Fibroblast of mammary gland (primary cell): ENCODE results near the gene OPA3.

Experiments used
- DNase-seq: peaks from one replicate; pipeline ENCODE4 v3.0.0-alpha.2; 2010; ENCODE audit warnings: low read depth
- H3K4me3 ChIP-seq: 2 replicates; pipeline ENCODE4 v1.5.1; 2011; ENCODE audit warnings: low read depth, mild to moderate bottlenecking, low read length, moderate library complexity; ENCODE audit not compliant: control insufficient read depth
- CTCF ChIP-seq: conservative IDR thresholded peaks from 2 replicates; pipeline ENCODE4 v1.5.1; 2011; ENCODE audit warnings: low read depth, low read length, inconsistent platforms; ENCODE audit not compliant: control insufficient read depth, insufficient read depth

Gene OPA3

GRCh38 chr19:45503909-45504308, 80.7 kb downstream of the OPA3 start:
- no peak for TF ChIP-seq CTCF
- H3K4me3 ChIP-seq, result no peak overlapping the region
- no peak for DNase-seq

DNA sequence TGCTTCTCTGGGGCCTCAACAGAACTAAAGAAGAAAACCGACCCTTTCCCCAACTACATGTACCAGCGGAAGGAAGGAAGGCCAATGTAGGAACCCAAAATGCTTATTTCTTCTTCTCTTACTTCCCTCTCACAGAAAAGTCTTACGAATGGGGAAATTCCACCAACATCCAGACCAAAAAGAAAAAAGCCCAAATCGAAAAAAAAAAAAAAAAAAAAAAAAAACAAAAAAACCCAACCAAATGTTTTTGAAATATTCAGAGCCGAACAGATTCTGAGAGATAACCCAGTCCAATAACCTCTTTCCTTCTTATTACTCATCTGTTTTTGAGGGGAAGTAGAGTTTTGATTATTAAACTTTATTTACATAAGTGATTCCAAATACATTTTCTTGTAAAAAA, 82.5 kb downstream of the OPA3 start:
- no peak for DNase-seq
- no peak overlapping the region for H3K4me3 ChIP-seq
- TF ChIP-seq CTCF, result no peak

DNA sequence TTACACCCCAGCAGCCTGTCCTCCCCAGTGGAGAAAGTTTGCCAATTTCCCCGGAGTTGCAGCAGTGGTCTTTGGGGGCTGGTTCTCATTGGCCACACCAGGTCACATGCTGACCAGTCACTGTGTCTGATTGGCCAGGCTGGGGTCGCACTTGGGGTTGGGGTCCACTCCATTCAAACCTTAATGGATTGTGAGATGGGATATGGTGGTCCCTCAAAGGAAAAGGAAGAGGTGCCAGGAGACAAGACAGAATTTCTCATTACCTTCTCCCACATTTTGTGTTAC, 82.9 kb downstream of the OPA3 start:
- DNase-seq, result no peak
- no peak for TF ChIP-seq CTCF
- no peak overlapping the region for H3K4me3 ChIP-seq

- no peak for TF ChIP-seq CTCF
- no peak for DNase-seq
- no peak overlapping the region for H3K4me3 ChIP-seq
These were observed 83.5 kb downstream of the OPA3 start for GRCh38 chr19:45500918-45501729.

GRCh38 chr19:45499196-45500180, 85.1 kb downstream of the OPA3 start:
- TF ChIP-seq CTCF, result no peak
- no peak for DNase-seq
- H3K4me3 ChIP-seq, result no peak overlapping the region

GRCh38 chr19:45498411-45499195, 86.0 kb downstream of the OPA3 start, which contains the start of gene PPM1N:
Gene PPM1N (plus strand): TSS chr19:45498443. CDS start chr19:45498473, 30 bp downstream.
- H3K4me3 ChIP-seq, result peak within 1 kb of the TSS; percentile 42

More at GRCh38 chr19:45498411-45499195, 86.0 kb downstream of the OPA3 start, which contains the start of gene PPM1N:
- TF ChIP-seq CTCF, result no peak
- DNase-seq, result no peak
